Thymus (tissue), 11 donors: Measurements from ENCODE around the gene DAB1. TPM values are rescaled to one million over a fixed set of nuclear protein-coding genes. Genes with fewer than 3 reads are reported as not detected.

Source experiments
- DNase-seq, 9 donors: peaks; one replicate each; pipeline ENCODE4 v3.0.0-alpha.2; 2013; ENCODE audit warnings: low spot score in 9 of 9, low read depth in 6 of 9, missing footprints in 1 of 9
- H3K27ac ChIP-seq, 2 donors: one replicate each; pipeline ENCODE4 v1.5.1; 2013; ENCODE audit warnings: control low read depth in 1 of 2, low read depth in 1 of 2, low read length in 1 of 2, mild to moderate bottlenecking in 1 of 2, moderate library complexity in 1 of 2
- H3K27me3 ChIP-seq, 2 donors: one replicate each; pipeline ENCODE4 v1.5.1; 2013; ENCODE audit warnings: low read length in 1 of 2; ENCODE audit not compliant: control insufficient read depth in 2 of 2, insufficient read depth in 1 of 2
- H3K36me3 ChIP-seq, 2 donors: one replicate each; pipeline ENCODE4 v1.5.1; 2013; ENCODE audit warnings: low read length in 1 of 2, mild to moderate bottlenecking in 1 of 2, moderate library complexity in 1 of 2; ENCODE audit not compliant: control insufficient read depth in 2 of 2, insufficient read depth in 2 of 2
- H3K4me1 ChIP-seq, 2 donors: one replicate each; pipeline ENCODE4 v1.5.1; 2013; ENCODE audit warnings: low read length in 2 of 2; ENCODE audit not compliant: control insufficient read depth in 2 of 2, insufficient read depth in 2 of 2
- H3K4me3 ChIP-seq, 2 donors: one replicate each; pipeline ENCODE4 v1.5.1; 2013; ENCODE audit warnings: low read length in 2 of 2, control low read depth in 1 of 2, mild to moderate bottlenecking in 1 of 2
- H3K9me3 ChIP-seq, 2 donors: one replicate each; pipeline ENCODE4 v1.5.1; 2013; ENCODE audit warnings: low read length in 1 of 2, mild to moderate bottlenecking in 1 of 2; ENCODE audit not compliant: control insufficient read depth in 2 of 2, insufficient read depth in 1 of 2
- WGBS: extraction: QIAGEN DNeasy Blood & Tissue Kit; methylation state at CpG from one replicate; pipeline ENCODE4 v1.1.7; 2013; 5-methylcytosine and 5-hydroxymethylcytosine counted together
- polyA plus RNA-seq: library from polyadenylated mRNA; stranded (reverse); fragments of 200-250 nt; gene quantifications from one replicate; pipeline ENCODE4 v1.2.3, GENCODE V29; 2013
- total RNA-seq: library from RNA; stranded (reverse); fragments of 120-200 nt; gene quantifications from one replicate; pipeline ENCODE4 v1.2.4, GENCODE V29; 2013
- donor health status: healthy.

The DAB1 gene
- total and polyA plus RNA-seq, 2 donors: 0.09 to 0.23 TPM

DNA sequence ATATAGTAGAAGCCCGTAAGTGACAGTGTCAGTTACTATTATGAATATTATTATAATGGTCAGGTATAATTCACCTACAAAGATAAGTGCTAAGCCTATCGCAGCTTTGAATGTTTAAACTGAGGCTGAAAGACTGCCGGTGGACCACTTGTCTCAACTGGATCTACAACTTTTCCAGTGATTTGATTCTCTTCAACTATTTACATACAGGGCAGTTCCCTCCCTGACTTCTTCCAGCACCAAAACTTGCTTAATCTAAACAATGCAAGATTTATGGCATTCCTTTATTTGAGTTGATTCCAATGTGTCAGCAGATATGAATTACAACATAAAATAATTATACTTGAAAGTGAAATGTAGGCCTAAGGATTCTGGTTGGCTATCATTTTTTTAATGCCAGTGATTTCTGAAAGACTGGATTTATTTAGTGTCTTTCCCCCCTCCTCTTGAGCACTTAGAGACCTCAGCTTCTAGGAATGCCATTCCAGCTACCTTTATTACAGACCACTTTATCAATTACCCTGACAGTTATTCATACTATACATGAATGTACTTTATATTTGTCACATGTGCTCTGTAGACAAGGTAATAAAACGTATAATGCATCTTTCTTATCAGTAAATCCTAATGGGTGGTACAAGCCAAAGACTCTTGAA, 304.8 kb downstream of the DAB1 start:
- Histone ChIP-seq H3K36me3 (no peaks in the 10 kb centered on the region), H3K27ac (no peak overlapping the region), H3K4me1 (no peaks in the 10 kb centered on the region), H3K4me3 (no peak overlapping the region), H3K27me3 (no peaks in the 10 kb centered on the region), H3K9me3 (no peaks in the 10 kb centered on the region)
- DNase-seq: no peak
- 81% methylated on average over 4 of the region's 4 CpGs for WGBS

DNA sequence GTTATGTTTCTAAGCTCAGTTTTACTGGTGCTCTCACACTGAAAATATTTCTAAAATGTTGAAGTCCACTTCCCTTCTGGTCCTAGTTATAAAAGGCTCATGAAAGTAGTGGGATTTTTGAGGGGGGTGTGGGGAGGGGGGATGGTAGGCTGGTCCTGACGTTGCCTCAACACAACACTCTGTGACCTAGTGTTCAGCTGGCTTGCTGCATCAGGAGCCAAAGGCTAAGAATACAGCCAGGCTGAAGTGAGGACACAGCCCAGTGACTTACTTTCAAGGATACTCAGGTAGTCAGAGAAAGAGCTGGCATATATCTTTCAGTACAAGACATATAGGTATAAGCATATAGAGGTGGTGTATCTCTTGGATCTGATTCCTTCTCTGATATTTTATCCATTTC, 306.1 kb downstream of the DAB1 start:
- WGBS: 76% methylated on average over 1 of the region's 1 CpG
- no peaks in the 10 kb centered on the region for H3K9me3 ChIP-seq

DNA sequence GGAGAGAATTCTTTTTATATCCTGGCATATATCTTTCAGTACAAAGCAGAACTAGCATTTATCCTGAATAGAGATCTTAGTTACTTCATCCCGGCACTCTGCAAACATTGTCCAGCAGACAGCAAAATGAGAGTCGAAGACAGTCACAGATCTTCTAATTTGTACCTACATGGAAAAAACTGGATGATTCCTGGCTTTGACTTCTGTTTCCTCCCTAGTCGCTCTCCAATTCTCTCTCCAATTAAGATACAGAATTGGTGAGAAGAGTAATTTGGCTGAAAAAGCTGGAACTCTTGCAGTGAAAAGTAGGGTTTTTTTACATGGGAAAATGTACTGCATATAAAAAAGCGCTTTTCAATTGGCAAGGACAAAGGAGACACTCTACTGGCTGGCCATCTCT, 307.0 kb downstream of the DAB1 start:
- no peaks in the 10 kb centered on the region for H3K27me3 ChIP-seq
- H3K9me3 ChIP-seq: no peaks in the 10 kb centered on the region
- 96% methylated on average over 4 of the region's 4 CpGs for WGBS
- H3K4me1 ChIP-seq: no peaks in the 10 kb centered on the region
- H3K36me3 ChIP-seq: no peaks in the 10 kb centered on the region
- no peak for DNase-seq
- no peak overlapping the region for H3K4me3 ChIP-seq
- no peak overlapping the region for H3K27ac ChIP-seq

More for the DNA sequence above, 306.1 kb downstream of the DAB1 start:
- Histone ChIP-seq H3K27me3 (no peaks in the 10 kb centered on the region), H3K36me3 (no peaks in the 10 kb centered on the region), H3K27ac (no peak overlapping the region), H3K4me3 (no peak overlapping the region), H3K4me1 (no peaks in the 10 kb centered on the region)
- DNase-seq: no peak

DNA sequence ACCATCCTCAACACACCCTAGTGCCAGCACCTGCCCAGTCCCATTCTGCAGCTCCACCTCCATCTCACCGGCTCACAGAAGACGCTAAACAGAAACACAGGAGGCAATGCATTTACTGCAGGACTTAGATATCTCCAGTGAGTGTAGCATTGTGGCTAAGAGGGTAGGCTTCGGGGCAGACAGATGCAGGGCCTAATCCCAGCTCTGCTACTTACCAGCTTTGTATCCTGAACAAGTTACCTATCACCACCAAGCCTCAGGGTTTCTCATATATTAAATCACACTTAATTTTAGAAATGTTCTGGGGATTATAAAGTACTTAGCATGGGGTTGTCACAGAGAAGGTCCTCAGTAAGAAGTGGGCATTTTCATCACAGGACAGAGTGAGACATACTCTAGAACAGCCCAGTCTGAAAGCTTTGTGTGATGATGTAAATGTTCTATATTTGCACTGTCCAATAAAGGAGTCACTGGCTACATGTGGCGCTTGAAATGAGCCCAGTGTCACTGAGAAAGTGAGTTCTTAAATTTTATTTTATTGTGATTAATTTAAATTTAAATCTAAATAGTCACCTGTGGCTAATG, 308.7 kb downstream of the DAB1 start:
- Histone ChIP-seq H3K36me3 (no peaks in the 10 kb centered on the region), H3K27me3 (no peaks in the 10 kb centered on the region), H3K9me3 (no peaks in the 10 kb centered on the region), H3K4me1 (no peaks in the 10 kb centered on the region), H3K4me3 (no peak overlapping the region), H3K27ac (no peak overlapping the region)
- WGBS: 95% methylated on average over 4 of the region's 4 CpGs
- DNase-seq: no peak

DNA sequence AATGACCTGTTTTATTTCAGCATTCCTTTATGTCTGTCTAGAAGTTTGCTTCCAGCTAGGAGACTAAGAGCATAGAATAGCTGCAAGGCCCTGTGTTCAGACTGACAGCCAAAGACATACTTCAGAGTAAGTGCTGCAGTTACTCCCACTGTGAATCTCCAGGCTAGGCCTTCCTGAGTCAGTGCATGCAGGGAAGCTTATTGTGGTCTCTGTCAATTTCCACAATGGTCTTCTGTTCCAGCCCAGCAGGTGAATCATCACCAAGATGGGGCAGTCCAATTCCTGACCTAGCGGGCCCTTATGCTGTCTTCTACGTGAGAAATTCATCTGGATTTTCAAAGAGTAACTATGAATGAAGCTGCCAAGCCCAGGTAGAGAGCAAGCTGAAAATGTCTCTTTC, 311.7 kb downstream of the DAB1 start:
- Histone ChIP-seq H3K9me3 (no peaks in the 10 kb centered on the region), H3K4me1 (no peaks in the 10 kb centered on the region), H3K36me3 (no peaks in the 10 kb centered on the region), H3K27me3 (no peaks in the 10 kb centered on the region), H3K4me3 (no peak overlapping the region), H3K27ac (no peak overlapping the region)
- DNase-seq: no peak
- WGBS: 66% methylated on average over 2 of the region's 2 CpGs

DNA sequence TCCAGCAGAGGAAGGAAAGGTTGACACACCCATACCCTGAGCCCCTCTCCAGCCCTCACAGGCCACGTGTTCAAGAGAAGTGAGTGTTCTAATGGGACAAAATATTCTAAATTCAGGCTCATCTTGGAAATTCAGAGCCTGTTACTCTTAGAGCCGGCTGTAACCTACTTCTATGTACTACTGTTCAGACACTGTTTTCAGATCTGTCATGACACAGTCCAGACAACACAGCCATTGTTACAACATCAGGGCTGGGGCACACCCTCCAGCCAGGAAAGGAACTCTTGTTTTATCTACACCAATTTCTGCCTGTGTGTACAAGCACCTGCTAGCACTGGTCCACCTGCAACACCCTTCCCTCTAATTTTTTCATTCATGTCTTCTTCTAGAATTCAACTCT, 312.7 kb downstream of the DAB1 start:
- 78% methylated on average over 2 of the region's 2 CpGs for WGBS
- Histone ChIP-seq H3K27me3 (no peaks in the 10 kb centered on the region), H3K27ac (no peak overlapping the region), H3K36me3 (no peaks in the 10 kb centered on the region), H3K4me3 (no peak overlapping the region), H3K9me3 (no peaks in the 10 kb centered on the region), H3K4me1 (no peaks in the 10 kb centered on the region)
- no peak for DNase-seq

DNA sequence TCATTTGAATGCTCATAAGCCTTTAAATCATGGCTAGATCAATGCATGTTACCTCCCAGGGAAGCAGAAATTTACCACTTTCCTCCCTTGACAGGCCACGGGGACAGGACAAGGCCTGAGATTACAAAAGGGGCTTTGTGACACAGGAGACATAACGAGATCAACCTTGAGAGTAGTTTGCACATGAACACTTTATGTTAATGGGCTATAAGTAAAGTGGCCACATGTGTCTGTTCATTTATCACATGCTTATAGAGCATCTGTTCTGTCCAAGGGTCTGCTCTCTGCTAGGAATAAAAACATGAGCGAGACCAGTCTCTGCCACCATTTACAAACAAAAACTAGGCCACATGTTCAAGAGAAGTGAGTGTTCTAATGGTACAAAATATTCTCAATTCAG, 314.0 kb downstream of the DAB1 start:
- DNase-seq: no peak
- Histone ChIP-seq H3K4me3 (no peak overlapping the region), H3K9me3 (no peaks in the 10 kb centered on the region), H3K4me1 (no peaks in the 10 kb centered on the region), H3K27me3 (no peaks in the 10 kb centered on the region), H3K36me3 (no peaks in the 10 kb centered on the region), H3K27ac (no peak overlapping the region)
- WGBS: 88% methylated on average over 3 of the region's 3 CpGs

DNA sequence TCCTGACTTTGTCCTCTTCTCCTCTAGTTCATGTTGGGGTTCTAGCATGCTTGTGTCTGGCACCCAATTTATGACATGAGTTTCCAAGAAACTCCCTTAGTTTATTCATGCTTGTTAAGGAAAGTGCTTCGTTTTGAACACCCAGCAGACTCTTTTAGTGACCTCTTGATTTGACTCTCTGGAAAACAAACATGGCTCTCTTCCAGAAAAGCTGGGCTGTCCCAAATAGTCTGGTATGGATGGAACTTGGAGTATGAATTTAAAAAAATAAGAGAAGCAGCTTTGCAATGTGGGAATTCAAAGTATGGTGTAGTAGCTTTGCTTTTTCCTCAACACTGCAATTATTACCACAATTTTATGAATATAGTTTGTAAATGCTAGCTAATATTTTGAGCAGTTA, 314.6 kb downstream of the DAB1 start:
- Histone ChIP-seq H3K4me1 (no peaks in the 10 kb centered on the region), H3K27me3 (no peaks in the 10 kb centered on the region), H3K9me3 (no peaks in the 10 kb centered on the region), H3K36me3 (no peaks in the 10 kb centered on the region), H3K4me3 (no peak overlapping the region), H3K27ac (no peak overlapping the region)
- DNase-seq: no peak
- 59% methylated on average over 1 of the region's 1 CpG for WGBS

DNA sequence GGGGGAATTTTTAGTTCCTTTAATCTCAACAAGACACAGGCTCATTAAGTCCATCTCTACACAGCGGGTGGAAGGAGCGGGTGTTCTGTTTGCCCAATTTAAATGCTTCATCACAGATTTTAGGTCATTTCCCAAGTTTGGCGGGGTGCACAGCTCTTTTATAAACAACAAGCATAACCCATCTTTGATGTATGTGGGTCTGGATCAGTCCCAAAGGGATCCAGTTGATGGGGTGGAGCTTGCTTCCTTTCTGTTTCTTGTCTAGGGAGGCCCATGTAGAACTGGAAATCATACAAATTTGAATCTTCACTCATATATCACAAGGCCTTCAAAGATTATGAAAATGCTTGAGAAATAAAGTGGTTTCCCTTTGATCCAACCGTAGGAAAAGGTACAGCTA, 317.6 kb downstream of the DAB1 start:
- H3K27ac ChIP-seq: no peak overlapping the region
- H3K36me3 ChIP-seq: no peaks in the 10 kb centered on the region
- H3K9me3 ChIP-seq: no peaks in the 10 kb centered on the region
- no peak for DNase-seq
- H3K4me3 ChIP-seq: no peak overlapping the region
- 93% methylated on average over 4 of the region's 4 CpGs for WGBS
- no peaks in the 10 kb centered on the region for H3K27me3 ChIP-seq
- H3K4me1 ChIP-seq: no peaks in the 10 kb centered on the region
